Measurements from ENCODE around the gene EEFSEC.

Gene EEFSEC

DNA sequence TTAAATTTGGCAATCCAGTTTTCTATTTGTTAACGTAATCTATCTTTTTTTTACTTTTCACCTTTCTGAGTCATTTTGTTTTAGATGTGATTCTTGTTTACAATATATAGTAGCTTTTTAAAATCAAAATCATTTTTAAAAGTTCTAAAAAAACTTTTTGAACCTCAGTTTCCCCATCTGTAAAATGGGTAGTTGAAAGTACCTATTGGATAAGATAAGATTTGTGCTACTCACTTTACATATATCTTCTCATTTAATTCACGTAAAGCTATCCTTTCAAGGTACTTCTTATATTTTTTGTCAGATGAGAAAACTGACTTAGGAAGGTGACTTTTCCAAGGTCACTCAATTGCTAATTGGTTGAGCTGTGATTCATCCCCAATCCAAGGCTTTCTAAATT is 153.2 kb downstream of the EEFSEC start:
- H3K27ac ChIP-seq = no peak overlapping the region
- DNase-seq (ENCODE audit: low spot score) = no peak
- CTCF ChIA-PET = interaction anchor here (0.6 to 2.2 kb wide), 9 partner anchors 9 to 1488 kb away, joined by 3 to 6 read pairs (median 4); no protein-coding TSS in a partner anchor
- POLR2A ChIA-PET (ENCODE audit: low non-redundant PET) = no interaction called here
- TF ChIP-seq, protein P1, sequence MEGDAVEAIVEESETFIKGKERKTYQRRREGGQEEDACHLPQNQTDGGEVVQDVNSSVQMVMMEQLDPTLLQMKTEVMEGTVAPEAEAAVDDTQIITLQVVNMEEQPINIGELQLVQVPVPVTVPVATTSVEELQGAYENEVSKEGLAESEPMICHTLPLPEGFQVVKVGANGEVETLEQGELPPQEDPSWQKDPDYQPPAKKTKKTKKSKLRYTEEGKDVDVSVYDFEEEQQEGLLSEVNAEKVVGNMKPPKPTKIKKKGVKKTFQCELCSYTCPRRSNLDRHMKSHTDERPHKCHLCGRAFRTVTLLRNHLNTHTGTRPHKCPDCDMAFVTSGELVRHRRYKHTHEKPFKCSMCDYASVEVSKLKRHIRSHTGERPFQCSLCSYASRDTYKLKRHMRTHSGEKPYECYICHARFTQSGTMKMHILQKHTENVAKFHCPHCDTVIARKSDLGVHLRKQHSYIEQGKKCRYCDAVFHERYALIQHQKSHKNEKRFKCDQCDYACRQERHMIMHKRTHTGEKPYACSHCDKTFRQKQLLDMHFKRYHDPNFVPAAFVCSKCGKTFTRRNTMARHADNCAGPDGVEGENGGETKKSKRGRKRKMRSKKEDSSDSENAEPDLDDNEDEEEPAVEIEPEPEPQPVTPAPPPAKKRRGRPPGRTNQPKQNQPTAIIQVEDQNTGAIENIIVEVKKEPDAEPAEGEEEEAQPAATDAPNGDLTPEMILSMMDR (conservative IDR thresholded peaks at IDR 0.05; ENCODE audit: low read depth) = no peak

DNA sequence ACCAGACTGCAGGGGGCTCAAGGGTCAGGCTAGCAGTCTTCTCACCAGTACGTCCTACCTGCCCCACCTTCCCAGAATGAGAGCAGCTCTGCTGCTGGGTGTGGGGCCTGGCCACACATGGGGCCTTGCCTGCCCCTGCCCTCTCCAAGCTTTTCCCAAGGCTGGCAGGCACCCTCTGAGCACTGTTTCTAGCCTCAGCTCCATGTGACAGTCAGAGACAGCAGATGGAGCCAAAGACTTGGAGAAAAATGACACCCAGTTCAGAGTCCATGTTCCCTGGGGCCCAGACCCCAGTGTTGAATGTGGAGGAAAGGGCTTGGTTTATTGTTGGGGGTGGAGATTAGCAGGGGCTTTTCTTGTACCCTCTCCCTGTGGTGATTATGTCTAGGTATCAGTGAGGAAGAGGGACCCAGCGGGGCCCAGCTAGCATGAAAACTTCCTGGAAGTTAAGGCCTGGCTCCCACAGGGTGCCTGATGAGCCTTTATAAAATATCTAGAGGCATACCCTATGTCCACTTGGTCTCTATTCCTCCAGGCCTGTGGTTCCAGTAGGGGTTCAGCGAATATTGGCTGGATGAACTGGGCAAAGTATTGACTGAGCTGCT is 153.8 kb downstream of the EEFSEC start:
- TF ChIP-seq, protein P1 (conservative IDR thresholded peaks at IDR 0.05; ENCODE audit: low read depth) = no peak
- ChIA-PET CTCF (interaction anchor here (0.6 to 2.2 kb wide), 10 partner anchors 10 to 410 kb away, joined by 3 to 6 read pairs (median 4); no protein-coding TSS in a partner anchor), POLR2A (ENCODE audit: low non-redundant PET) (no interaction called here)
- DNase-seq (ENCODE audit: low spot score) = no peak
- H3K27ac ChIP-seq = no peak overlapping the region

DNA sequence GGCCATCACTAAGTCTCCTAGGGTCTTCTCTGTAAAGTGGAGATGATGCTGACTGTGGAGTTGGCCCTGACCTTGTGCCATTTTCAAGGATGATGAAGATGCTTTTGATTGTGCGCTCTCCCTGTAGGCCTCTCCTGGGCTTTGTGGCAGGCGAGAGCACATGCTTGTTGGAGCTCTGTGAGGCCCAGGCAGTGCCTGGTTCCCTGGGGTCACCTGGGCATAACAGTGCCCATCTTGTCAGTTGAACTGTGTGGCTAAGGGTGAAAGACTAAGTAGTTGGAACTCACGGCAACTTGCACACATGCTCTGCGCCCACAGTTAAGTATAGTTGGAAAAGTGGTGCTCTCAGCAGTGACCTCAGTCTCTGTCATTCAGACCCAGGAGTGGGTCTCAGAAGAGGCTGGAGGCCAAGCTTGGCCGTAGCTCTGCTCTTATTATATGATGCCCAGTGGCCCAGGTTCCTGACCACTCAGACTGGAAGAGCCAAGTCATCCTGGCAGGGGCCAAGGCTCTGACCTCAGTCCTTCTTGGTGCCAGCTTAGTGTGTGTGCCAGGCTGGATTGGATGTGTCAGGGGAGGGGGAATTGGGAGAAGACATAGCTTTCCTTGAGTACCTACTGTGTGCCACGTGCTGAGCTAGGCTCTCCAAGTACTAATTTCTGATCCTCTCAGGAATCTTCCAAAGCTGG is 154.6 kb downstream of the EEFSEC start:
- H3K27ac ChIP-seq = no peak overlapping the region
- DNase-seq (ENCODE audit: low spot score) = no peak
- POLR2A ChIA-PET (ENCODE audit: low non-redundant PET) = no interaction called here
- CTCF ChIA-PET = interaction anchor here (1.2 to 2.2 kb wide), 2 partner anchors 11 to 300 kb away, joined by 3 to 6 read pairs; no protein-coding TSS in a partner anchor
- TF ChIP-seq, protein P1 (conservative IDR thresholded peaks at IDR 0.05; ENCODE audit: low read depth) = no peak

DNA sequence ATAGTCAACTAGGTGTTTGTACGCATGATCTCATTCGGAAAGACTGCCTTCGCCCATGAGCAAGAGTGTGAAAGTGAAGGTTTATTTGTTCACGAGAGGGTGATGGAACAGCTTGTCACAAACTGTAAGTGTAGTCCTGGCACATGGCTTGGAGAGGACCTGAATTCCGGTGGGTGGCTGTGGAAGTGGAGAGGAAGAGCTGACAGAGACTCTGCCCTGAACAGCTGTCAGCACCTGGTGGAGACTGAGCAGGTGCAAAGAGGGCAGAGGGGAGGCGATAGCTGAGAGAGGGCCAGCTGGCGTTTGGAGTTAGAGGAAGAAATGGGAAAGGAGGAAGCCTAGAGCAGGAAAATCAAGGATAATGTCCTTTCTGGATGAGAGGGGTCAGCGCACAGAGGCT is 155.7 kb downstream of the EEFSEC start:
- H3K27ac ChIP-seq = no peak overlapping the region
- POLR2A ChIA-PET (ENCODE audit: low non-redundant PET) = no interaction called here
- no peak for DNase-seq (ENCODE audit: low spot score)
- TF ChIP-seq, protein P1 (conservative IDR thresholded peaks at IDR 0.05; ENCODE audit: low read depth) = no peak
- CTCF ChIA-PET = no interaction called here

DNA sequence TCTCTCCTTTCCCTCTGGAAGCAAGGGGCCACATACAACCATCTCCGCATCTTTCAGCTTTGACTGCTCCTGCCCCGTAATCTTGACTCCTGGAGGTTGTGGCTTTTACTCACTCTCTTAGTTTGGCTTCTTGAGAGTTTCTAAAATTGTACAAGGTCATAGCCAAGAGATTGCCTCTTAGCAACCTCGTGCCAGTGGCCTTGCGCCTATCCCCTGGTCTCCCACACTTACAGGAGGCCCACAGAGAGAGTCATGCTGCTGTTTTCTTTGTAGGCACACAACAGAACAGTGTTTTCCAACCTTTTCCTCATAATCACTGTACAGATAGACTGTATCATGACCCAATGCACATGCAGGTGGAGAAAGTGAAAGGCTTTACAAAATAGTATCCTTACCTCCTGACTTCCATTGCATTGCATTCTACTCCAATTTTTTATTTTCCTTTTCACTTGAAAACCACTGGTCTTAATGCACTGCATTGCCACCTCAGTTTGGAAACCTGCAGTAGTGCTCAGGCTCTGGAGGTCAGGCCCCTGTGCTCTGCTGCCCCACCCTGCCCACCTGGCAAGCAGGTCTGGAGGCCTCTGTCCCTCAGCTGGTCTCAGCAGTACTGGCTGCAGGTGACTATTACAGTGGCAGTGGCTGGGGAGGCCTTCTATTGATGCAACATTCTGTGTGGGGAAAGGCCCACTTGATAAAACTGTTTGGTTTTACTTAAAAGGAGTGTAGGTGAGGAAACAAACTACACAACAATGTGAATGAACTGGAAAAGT is 157.2 kb downstream of the EEFSEC start:
- ChIA-PET CTCF (interaction anchor here (0.5 kb wide), 1 partner anchor 278 kb away, joined by 4 read pairs; no protein-coding TSS in a partner anchor), POLR2A (ENCODE audit: low non-redundant PET) (no interaction called here)
- TF ChIP-seq, protein P1 (conservative IDR thresholded peaks at IDR 0.05; ENCODE audit: low read depth) = no peak
- no peak for DNase-seq (ENCODE audit: low spot score)
- no peak overlapping the region for H3K27ac ChIP-seq

DNA sequence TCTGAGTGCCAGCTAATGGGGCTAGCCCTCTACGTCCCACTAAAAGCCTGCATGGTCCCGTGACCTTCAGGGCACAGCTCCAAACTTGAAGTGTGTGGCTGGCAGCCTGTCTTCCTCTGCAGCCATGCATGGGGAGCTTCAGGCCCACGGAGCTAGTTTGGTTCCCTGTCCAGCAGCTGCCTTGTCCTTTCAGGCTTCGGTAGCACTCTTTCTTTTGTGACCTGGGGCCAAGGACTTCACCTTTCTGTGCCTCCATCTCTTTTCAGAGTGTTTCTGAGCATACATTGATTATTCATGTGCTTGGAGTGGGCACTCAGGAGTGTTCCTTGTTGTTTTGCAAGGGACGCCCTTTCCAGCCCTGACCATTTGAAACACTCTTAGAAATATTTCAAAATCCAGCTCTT is 158.2 kb downstream of the EEFSEC start:
- TF ChIP-seq, protein P1 (conservative IDR thresholded peaks at IDR 0.05; ENCODE audit: low read depth) = no peak
- DNase-seq (ENCODE audit: low spot score) = no peak
- H3K27ac ChIP-seq = no peak overlapping the region
- ChIA-PET POLR2A (ENCODE audit: low non-redundant PET) (no interaction called here), CTCF (interaction anchor here (0.5 to 0.8 kb wide), 2 partner anchors 14 to 306 kb away, joined by 3 to 4 read pairs; no protein-coding TSS in a partner anchor)

All from RWPE1 (cell line).